Thyroid gland (tissue), 4 donors: ENCODE results near the gene ALDH1A1.

Source experiments
- CTCF ChIP-seq, 6 experiments: fragments of 200-600 bp in 3 of 6; fragments of 450-650 bp in 3 of 6; sonication (generic) in 3 of 6; IDR thresholded peaks; one replicate each; pipeline ENCODE4 v1.5.1; 2016 to 2019; ENCODE audit warnings: antibody characterized with exemption in 6 of 6, mild to moderate bottlenecking in 2 of 6, inconsistent platforms in 1 of 6, moderate library complexity in 1 of 6
- POLR2A ChIP-seq, 2 donors: fragments of 450-650 bp; IDR thresholded peaks; one replicate each; pipeline ENCODE4 v1.6.1; 2017; ENCODE audit warnings: antibody characterized with exemption in 2 of 2, mild to moderate bottlenecking in 2 of 2, moderate library complexity in 1 of 2

DNA sequence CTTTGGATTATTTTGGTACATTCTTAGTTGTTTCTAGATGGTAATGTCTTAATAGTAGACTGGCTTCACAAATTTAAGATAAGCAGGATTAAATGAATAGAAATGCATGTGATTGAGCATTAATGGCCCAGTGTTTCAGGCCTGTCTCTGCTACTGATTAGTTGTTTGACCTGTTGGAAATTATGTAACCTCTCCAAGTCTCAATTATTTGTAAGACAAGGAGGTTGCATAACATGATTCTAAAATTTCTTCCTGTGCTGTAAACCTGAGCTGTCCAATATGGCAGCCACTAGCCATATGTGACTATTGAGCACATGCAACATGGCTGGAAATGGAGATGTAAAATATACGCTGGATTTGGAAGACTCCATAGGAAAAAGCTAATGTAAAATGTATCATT is 97.5 kb downstream of the ALDH1A1 start:
- TF ChIP-seq POLR2A (IDR thresholded peaks at IDR 0.05) = no peak
- no peak for TF ChIP-seq CTCF (IDR thresholded peaks at IDR 0.05)
